Measurements from ENCODE around the gene TOGARAM1.

Gene TOGARAM1

GRCh38 chr14:44961554-44962333 lies at the start of gene TOGARAM1, which contains the start of gene KLHL28:
Gene TOGARAM1, plus strand, starts transcription at chr14:44962190. Its CDS starts 232 bp downstream, at chr14:44962422.
Gene KLHL28, minus strand, starts transcription at chr14:44961947. Its CDS starts 16,019 bp downstream, at chr14:44945928.
- peak; percentile 96 for DNase-seq

- no peak for DNase-seq
These were observed 47.1 kb upstream of the TOGARAM1 start for GRCh38 chr14:44914849-44915248.

GRCh38 chr14:44928793-44929192 lies 33.2 kb upstream of the TOGARAM1 start:
- no peak for DNase-seq

GRCh38 chr14:44935155-44935554 lies 26.8 kb upstream of the TOGARAM1 start:
- no peak for DNase-seq

- no peak for DNase-seq
These were observed 24.4 kb upstream of the TOGARAM1 start for GRCh38 chr14:44937547-44937946.

GRCh38 chr14:44940211-44940610 lies 21.8 kb upstream of the TOGARAM1 start:
- no peak for DNase-seq

- DNase-seq = no peak
These were observed 21.0 kb upstream of the TOGARAM1 start for GRCh38 chr14:44940944-44941343.

GRCh38 chr14:44941591-44941990 lies 20.4 kb upstream of the TOGARAM1 start:
- DNase-seq = no peak

GRCh38 chr14:44942436-44942835 lies 19.6 kb upstream of the TOGARAM1 start:
- no peak for DNase-seq

GRCh38 chr14:44944107-44944506 lies 17.9 kb upstream of the TOGARAM1 start:
- no peak for DNase-seq

- no peak for DNase-seq
These were observed 16.7 kb upstream of the TOGARAM1 start for GRCh38 chr14:44945264-44945663.

- no peak for DNase-seq
These were observed 10.9 kb upstream of the TOGARAM1 start for GRCh38 chr14:44951051-44951450.

- no peak for DNase-seq
These were observed 9.4 kb upstream of the TOGARAM1 start for GRCh38 chr14:44952391-44953110.

GRCh38 chr14:44954750-44955149 lies 7.2 kb upstream of the TOGARAM1 start:
- no peak for DNase-seq

GRCh38 chr14:44955528-44955927 lies 6.5 kb upstream of the TOGARAM1 start:
- DNase-seq = no peak

GRCh38 chr14:44956866-44957265 lies 5.1 kb upstream of the TOGARAM1 start:
- no peak for DNase-seq

GRCh38 chr14:44959538-44959937 lies 2.5 kb upstream of the TOGARAM1 start:
- no peak for DNase-seq

GRCh38 chr14:44960146-44960545 lies 1.8 kb upstream of the TOGARAM1 start:
- no peak for DNase-seq

GRCh38 chr14:44960646-44961045 lies 1.3 kb upstream of the TOGARAM1 start:
- DNase-seq = no peak

- peak; percentile 73 for DNase-seq
These were observed 838 bp upstream of the TOGARAM1 start for GRCh38 chr14:44961151-44961553.

GRCh38 chr14:44962334-44963043 lies 499 bp downstream of the TOGARAM1 start:
- peak; percentile 37 for DNase-seq

- no peak for DNase-seq
These were observed 1.1 kb downstream of the TOGARAM1 start for GRCh38 chr14:44963044-44963528.

- DNase-seq = no peak
These were observed 1.9 kb downstream of the TOGARAM1 start for GRCh38 chr14:44963775-44964380.

All from stimulated activated CD4-positive, alpha-beta T cell treated with anti-CD3 and anti-CD28 coated beads, Interleukin-15, amount 100 ng/mL, for 24 hours (primary cell).